Measurements from ENCODE around the gene ASB8. TPM values are rescaled to one million over a fixed set of nuclear protein-coding genes. Genes with fewer than 3 reads are reported as not detected.

ASB8 gene
- total RNA-seq, 2 donors from 2014 or later = 35.7 to 68.6 TPM

DNA sequence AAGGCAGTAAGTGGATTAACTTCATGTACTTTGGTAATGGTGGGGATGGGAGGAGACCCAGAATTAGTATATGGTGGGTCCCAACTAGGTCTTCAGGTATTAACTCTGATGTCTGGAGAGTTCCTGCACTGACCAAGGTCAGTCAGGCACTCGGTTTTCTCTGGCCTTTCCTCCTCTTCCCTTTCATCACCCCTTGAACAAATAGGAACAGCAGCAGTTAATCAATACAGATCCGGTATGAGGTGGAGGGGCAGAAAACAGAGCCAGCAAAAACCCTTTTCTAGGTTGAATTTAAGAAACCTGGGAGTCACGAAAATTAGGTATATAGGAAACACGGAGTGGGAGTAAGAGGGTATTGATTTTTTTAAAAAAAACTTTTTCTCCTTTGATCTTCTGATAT is 34.1 kb downstream of the ASB8 start:
- no peak for DNase-seq (ENCODE audit: low spot score)
- H3K9me3 ChIP-seq = no peaks in the 10 kb centered on the region
- peaks cover 48% of the 10 kb centered on the region for H3K36me3 ChIP-seq
- TF ChIP-seq, protein P1, sequence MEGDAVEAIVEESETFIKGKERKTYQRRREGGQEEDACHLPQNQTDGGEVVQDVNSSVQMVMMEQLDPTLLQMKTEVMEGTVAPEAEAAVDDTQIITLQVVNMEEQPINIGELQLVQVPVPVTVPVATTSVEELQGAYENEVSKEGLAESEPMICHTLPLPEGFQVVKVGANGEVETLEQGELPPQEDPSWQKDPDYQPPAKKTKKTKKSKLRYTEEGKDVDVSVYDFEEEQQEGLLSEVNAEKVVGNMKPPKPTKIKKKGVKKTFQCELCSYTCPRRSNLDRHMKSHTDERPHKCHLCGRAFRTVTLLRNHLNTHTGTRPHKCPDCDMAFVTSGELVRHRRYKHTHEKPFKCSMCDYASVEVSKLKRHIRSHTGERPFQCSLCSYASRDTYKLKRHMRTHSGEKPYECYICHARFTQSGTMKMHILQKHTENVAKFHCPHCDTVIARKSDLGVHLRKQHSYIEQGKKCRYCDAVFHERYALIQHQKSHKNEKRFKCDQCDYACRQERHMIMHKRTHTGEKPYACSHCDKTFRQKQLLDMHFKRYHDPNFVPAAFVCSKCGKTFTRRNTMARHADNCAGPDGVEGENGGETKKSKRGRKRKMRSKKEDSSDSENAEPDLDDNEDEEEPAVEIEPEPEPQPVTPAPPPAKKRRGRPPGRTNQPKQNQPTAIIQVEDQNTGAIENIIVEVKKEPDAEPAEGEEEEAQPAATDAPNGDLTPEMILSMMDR (IDR thresholded peaks at IDR 0.05) = no peak
- peak overlapping the region in 1 of 2 donors; percentile 28 for H3K27ac ChIP-seq
- peaks cover 0 to 45% of the 10 kb centered on the region in 2 donors for H3K4me1 ChIP-seq
- H3K27me3 ChIP-seq = no peaks in the 10 kb centered on the region
- no peak overlapping the region for H3K4me3 ChIP-seq

DNA sequence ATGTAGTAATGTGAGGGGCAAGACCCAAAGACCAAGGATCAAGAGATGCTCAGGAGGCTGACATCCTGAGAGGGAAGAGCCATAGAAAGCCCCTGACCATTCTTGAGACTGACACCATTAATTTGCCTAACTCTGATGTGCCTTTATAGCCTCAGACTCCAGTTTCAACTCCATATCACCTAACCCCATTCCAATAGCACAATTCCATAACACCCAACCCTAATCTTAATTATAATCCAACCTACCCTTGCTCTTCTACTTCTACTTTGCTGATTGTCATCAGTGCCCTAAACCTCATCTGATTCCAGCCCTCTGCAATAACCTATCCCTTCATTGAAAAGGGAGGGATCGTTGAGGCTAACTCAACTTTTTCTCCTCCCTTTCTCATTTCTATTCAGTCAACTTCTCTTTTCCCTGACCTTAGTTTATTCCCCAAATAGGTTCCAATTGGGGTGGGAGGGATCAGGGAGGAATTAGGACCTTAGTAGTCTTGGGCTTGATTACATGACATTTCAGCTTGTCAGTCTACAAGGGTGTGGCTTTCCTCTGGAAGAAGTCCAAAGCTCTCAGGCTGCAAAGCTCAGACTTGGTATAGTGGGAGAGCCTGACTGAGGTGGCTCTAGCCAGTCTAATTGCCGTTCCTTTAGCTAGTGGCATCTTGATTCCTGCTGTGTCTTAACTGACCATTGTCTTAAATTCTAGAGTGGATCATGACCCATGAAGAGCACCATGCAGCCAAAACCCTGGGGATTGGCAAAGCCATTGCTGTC is 35.1 kb downstream of the ASB8 start:
- Histone ChIP-seq H3K27me3 (no peaks in the 10 kb centered on the region), H3K4me3 (no peak overlapping the region), H3K27ac (peak overlapping the region; percentile 28 to 52), H3K4me1 (peaks cover 0 to 39% of the 10 kb centered on the region in 2 donors), H3K36me3 (peaks cover 42% of the 10 kb centered on the region), H3K9me3 (no peaks in the 10 kb centered on the region)
- TF ChIP-seq, protein P1 (IDR thresholded peaks at IDR 0.05) = no peak
- no peak for DNase-seq (ENCODE audit: low spot score)

DNA sequence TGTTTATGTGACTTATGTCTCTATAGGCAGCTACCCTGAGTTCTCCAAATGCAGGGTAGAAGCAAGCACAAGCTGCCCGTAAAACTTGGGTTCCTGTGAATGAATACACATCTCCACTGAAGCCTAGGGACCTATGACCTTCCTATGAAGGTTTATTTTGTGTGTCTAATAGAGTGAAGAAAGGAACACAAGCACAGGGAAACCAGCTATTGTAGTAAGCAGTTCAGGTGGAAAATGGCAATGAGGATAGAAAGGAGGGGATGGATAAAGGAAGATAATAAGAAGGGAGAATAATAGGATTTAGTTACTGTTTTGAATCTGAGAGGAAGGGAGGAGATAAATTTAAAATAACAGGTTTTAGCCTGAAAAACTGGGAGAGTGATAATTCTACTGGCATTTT is 35.8 kb downstream of the ASB8 start:
- Histone ChIP-seq H3K27me3 (no peaks in the 10 kb centered on the region), H3K4me1 (peaks cover 0 to 34% of the 10 kb centered on the region in 2 donors), H3K4me3 (no peak overlapping the region), H3K36me3 (peaks cover 36% of the 10 kb centered on the region), H3K9me3 (no peaks in the 10 kb centered on the region), H3K27ac (peak overlapping the region in 1 of 2 donors; percentile 86)
- DNase-seq (ENCODE audit: low spot score) = no peak
- TF ChIP-seq, protein P1 (IDR thresholded peaks at IDR 0.05) = no peak

DNA sequence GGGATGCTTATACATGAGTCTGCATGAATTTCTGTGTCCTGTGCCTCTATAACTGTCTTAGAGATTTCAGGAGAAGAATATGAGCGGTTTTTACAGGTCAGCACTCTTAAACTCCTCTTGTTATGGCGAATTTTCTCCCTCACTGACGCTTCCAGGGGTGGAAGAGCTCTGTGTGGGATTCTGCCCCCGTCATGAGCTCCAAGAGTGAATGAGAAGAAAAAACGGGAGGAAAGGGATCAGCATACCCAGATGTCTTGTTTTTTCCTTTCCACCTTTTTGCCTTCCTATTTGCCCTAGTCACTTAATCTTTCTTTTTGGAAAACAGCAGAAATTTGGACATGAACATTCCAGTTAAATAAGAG is 37.5 kb downstream of the ASB8 start:
- peaks cover 0 to 34% of the 10 kb centered on the region in 2 donors for H3K4me1 ChIP-seq
- H3K4me3 ChIP-seq = peak overlapping the region; percentile 78 to 82
- peaks cover 21% of the 10 kb centered on the region for H3K36me3 ChIP-seq
- no peaks in the 10 kb centered on the region for H3K9me3 ChIP-seq
- DNase-seq (ENCODE audit: low spot score) = no peak
- H3K27me3 ChIP-seq = no peaks in the 10 kb centered on the region
- peak overlapping the region; percentile 82 to 86 for H3K27ac ChIP-seq
- TF ChIP-seq, protein P1 (IDR thresholded peaks at IDR 0.05) = no peak

DNA sequence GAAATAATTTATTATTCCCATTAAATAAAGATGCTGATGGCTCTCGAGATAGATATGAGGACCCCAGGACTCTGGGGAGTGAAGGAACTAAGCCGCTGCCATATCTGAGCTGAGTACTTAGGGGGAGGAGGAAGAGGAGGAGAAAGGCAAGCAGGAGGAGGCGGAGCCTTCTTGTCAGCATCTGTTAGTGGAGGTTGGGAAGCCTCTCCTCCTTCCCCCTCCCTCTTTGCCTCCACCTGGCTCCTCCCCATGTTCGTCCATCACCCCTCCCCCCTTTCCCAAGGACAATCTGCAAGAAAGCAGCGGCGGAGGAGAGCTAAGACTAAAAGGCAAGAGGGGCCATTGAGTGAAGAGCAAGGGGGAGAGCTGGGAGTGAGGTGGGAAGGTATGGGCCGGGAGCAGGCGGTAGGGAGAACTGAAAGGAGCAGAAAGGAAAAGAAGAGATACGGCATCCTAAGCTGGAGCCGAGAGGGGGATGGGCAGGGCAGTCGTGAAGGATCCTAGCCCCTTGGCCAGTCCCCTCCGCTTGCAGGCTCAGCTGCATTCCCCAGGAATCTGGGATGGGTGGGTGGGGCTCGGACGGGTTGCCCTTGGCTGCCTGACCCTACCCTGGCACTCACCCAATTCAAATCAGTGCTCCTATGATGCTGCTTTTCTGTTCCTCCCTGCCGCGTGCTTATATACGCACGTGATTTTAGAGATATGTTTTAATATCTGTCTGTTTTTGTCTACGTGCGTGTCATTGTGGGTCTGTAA is 38.1 kb downstream of the ASB8 start, which contains the start of gene PFKM:
PFKM (plus strand) TSS at position 287 of the 756 bp plus-strand sequence. CDS start 3,411 bp downstream, outside the sequence.
- Histone ChIP-seq H3K36me3 (peaks cover 16% of the 10 kb centered on the region), H3K27me3 (no peaks in the 10 kb centered on the region), H3K4me3 (peak within 1 kb of the TSS; percentile 78 to 82), H3K9me3 (no peaks in the 10 kb centered on the region), H3K27ac (peak within 1 kb of the TSS; percentile 82 to 86), H3K4me1 (peaks cover 0 to 30% of the 10 kb centered on the region in 2 donors)
- TF ChIP-seq, protein P1 (IDR thresholded peaks at IDR 0.05) = no peak
- DNase-seq (ENCODE audit: low spot score) = peak; percentile 86
